GM21423 (cell line): Measurements from ENCODE around the gene HAUS1.
"Not testable (repeated sequence)": the region's sequence is repeated elsewhere in the genome, so short reads cannot be mapped to it uniquely, and the experiment has no call there.

Experiments used
- ATAC-seq: cut with Tn5 transposase; IDR thresholded peaks from one replicate; pipeline ENCODE4 v1.9.1; 2021; ENCODE audit warnings: mild to moderate bottlenecking, moderate library complexity; ENCODE audit not compliant: unreplicated experiment

HAUS1 gene

DNA sequence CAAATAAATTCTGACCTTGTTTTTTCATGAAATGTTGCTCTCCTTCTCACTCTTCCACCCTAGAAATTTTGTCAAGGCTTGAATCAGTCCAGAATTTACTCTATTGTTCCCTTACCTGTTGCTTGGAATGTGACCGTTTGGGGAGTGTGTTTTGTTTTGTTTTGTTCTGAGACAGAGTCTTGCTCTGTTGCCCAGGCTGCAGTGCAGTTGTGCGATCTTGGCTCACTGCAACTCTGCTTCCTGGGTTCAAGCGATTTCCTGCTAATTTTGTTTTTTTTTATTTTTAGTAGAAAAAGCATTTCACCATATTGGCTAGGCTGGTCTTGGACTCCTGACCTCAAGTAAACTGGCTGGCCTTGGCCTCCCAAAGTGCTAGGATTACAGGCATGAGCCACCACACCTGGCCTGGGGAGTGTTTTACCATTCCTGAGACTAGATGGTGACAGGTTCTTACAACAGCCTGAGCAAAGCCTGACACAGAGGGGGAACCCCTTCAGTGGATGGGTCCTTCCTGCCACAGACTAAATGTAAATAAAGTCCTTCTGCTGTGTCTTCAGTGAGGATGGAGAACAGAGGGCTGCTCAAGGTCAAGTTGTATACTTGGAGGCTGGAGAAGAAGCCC lies 52.0 kb downstream of the HAUS1 start:
- no peak for ATAC-seq

DNA sequence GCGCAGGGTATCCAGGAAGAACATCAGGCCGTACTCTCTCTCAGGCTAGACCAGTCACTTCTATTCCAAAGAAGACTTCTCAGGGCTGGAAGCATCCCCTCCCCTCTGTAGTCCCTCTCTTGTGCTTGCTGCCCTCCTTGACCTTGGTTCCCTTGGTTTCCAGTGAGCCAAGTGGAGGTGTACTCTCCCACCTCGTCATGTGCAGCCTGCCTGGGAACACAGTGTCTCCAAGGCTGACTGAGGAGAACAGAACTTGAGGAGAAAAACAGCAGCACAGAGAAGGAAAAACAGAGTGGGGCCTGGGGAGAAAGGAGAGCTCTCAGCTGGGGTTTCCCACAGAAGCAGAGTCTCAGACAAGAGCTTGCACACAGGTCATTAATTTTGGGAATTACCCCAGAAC lies 52.7 kb downstream of the HAUS1 start:
- no peak for ATAC-seq

DNA sequence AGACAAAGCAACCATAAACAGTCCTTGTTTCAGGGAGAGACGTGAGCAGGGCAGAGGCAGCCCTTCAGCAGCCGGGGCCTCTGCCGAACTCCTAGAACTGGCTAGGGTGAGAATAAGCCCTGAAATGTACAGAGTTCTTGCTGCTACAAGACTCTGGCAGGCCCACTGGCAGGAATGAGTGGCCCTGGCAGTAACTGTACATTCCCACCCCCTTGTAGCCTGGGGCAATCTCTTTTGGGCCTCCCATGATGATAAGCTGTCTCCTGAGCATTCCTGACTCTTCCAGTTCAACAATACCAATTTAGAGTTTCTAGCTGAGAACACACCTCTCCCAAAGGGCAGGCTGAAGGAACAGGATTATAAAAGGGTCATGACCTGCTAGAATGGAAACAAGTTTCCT lies 54.3 kb downstream of the HAUS1 start:
- ATAC-seq = no peak

DNA sequence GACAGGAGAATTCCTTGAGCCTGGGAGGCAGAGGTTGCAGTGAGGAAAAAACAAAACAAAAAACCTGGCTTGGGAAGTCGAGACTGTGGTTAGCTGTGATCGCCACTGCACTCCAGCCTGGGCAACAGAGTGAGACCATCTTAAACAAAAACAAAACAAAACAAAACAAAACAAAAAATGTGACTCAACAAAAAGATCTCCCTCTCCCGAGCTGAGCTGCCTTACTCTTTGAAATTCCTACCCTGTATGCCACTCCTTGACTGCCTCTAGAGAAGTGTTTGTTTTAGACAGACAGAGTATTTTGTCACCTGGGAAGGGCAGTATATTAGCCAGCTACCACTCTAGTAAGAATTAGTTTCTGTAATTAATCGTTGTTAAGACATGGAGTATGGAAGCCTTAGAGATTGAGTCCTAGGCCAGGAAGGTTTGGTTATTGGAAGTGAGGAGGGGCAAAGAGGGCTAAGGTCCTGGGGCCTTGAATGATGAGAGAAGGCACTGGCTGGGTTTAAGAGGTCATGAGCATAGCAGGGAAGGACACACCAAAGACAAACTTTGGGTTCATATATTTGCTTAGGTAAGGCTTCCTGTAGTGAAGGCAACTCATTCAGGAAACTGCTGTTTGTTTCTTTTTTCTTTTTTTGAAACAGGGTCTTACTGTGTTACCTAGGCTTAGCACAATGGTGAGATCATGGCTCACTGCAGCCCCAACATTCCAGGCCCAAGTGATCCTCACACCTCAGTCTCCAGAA lies 56.0 kb downstream of the HAUS1 start:
- no peak for ATAC-seq

DNA sequence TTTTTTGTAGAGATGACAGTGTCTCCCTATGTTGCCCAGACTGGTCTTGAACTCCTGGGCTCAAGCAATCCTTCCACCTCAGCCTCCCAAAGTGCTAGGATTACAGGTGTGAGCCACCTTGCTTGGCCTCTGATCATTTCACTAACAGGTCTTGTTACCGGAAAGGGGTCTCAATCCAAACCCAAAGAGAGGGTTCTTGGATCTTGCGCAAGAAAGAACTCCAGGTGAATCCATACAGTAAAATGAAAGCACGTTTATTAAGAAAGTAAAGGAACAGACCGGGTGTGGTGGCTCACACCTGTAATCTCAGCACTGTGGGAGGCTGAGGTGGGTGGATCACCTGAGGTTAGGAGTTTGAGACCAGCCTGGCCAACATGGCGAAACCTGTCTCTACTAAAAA lies 56.7 kb downstream of the HAUS1 start:
- not testable (repeated sequence) for ATAC-seq

DNA sequence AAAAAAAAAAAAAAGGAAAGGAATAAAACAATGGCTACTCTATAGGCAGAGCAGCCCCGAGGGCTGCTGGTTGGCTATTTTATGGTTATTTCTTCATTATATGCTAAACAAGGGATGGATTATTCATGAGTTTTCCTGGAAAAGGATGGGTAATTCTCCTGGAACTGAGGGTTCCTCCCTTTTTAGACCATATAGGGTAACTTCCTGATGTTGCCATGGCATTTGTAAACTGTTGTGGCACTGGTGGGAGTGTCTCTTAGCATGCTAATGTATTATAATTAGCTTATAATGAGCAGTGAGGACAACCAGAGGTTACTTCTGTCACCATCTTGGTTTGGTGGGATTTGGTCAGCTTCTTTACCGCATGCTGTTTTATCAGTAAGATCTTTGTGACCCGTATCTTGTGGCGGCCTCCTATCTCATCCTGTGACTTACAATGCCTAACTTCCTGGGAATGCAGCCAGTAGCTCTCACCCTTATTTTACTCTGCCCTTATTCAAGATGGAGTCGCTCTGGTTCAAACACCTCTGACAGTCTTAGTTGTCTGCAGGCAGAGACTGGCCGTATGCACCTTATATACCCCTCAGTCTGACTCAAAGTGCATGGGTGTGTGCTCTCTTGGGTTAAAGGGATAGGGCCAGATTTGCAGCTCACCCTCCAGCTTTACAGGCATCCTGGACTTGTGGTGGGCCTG lies 57.7 kb downstream of the HAUS1 start:
- no peak for ATAC-seq

DNA sequence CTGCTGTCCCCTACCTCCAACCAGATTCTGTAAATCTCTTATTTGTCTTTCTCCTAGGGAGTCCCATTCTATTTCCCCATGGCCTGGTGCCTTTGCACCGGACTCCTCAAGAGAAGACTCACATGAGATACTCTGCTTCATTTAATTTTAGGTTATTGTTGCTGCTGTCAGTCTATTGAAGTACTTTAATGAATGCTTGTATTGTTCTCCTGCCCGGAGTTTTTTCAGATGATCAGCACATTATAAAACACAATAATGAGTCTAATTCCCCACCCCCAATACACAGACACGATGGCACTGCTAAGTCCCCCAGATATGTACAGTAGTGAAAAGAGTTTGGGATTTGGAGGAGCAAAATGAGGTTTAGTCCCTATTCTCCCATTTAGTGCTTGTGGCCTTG lies 58.9 kb downstream of the HAUS1 start:
- ATAC-seq = no peak

DNA sequence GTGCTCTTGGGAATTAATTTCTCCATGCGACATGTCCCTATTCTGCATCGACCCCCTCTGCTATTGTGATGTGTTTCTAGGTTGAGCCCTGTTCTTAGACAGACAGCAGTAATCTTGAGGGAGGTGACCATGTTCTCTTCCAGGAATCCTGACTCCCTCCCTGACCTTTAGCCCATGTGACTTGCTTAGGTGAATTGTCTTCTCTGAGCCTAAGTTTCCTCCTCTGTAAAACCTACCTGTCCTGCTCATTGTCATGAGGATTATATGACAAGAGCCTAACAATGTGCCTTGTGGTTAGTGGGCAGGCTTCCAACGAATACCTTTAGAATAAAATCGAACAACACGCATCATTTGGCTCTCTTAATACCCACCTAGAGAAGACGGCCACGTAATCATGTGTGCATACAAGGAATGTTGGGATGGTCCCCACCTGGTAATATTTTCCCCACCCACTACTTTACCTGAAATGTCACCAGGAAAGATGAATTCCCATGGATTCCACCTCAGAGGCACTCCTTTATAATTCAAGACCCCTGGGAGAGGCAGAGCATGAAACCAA lies 59.8 kb downstream of the HAUS1 start:
- ATAC-seq = no peak

DNA sequence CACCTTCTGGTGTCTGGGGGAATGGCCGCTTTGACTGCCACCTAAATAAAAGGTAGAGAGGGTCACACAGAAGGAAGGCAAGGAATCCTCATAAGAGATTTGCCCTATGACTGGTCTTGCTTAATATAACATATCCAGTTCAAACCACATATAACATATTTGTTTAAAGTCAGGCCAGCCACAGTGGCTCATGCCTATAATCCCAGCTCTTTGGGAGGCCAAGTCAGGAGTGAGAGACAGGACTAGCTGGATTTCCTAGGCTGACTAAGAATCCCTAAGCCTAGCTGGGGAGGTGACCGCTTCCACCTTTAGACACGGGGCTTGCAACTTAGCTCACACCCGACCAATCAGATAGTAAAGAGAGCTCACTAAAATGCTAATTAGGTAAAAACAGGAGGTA lies 60.3 kb downstream of the HAUS1 start:
- ATAC-seq = not testable (repeated sequence)

DNA sequence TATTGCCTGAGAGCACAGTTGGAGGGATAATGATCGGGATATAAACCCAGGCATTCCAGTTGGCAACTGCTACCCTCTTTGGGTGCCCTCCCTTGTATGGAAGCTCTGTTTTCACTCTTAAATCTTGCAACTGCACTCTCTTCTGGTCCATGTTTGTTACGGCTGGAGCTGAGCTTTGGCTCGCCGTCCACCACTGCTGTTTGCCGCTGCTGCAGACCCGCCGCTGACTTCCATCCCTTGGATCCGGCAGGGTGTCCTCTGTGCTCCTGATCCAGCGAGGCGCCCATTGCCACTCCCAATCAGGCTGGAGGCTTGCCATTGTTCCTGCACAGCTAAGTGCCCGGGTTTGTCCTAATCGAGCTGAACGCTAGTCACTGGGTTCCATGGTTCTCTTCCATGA lies 60.7 kb downstream of the HAUS1 start:
- ATAC-seq = no peak

DNA sequence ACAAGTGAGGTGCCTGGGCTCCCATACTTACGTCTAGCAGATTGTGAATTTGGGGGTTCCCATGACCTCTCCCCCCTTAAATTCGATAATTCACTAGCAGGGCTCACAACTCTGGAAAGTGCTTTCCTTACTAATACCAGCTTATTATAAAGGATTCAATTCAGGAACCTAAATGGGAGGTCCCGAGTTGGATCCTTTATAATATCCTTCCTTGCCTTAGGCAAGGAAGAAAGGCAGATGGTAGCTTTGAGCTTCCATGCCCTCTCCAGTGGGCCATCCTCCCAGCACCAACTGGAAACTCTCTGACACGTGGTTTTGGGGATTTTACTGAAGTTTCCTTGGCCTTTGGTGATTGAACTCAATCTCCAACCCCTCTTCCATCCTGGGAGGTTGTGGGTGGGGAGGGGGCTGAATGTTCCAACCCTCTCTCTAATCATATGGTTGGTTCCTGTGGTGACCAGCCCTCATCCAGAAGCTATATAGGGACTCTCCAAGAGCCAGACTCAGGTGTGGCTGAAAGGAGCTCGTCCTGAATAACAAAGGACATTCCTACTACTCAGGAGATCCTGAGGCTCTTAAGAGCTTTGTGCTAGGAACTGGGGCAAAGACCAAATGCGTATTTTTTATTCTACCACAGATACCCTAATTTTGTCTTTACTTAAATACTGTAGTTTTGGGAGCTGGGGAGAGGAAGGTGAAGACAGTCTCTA lies 62.2 kb downstream of the HAUS1 start:
- ATAC-seq = no peak

DNA sequence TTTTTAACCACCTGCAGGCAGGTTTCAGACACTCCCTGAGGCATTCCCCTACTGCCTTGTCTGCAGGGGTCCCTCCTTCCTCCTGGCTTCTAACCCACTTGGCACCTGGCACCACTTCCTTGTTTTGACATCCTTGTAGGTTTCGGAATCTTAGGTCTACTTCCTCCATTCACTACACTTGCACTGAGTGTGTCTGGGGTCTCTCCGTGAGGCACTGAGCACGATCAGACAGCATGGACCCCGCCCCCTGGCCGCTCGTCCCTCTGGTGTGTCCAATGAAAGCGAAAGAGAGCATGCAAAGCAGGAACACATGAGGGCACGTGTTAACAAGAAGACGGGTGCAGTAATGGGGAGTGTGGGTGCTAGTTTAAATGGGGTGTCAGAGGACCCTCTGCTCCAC lies 63.8 kb downstream of the HAUS1 start:
- ATAC-seq = peak; percentile 93

DNA sequence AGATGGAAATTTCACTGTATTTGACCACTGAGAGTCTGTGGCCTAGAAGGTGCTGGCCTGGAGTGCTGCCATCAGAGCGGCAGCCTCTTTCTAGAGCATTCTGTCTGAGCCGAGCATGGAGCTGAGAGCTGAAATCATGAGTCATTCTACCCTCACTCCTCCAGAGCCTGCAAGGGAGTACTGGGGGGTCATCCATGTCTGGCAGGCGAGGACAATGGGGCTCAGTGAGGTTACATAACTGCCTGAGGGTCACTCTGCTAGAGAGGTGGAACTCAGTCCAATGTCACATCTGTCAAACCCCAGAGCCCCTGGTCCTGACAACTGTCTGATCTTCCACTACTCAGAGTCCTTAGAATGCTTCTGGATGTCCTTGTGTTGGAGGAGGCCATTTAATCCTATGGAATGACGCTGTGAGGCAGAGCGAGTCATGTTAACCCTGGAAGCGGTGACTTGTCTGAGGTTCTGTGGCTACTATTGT lies 65.3 kb downstream of the HAUS1 start:
- no peak for ATAC-seq

DNA sequence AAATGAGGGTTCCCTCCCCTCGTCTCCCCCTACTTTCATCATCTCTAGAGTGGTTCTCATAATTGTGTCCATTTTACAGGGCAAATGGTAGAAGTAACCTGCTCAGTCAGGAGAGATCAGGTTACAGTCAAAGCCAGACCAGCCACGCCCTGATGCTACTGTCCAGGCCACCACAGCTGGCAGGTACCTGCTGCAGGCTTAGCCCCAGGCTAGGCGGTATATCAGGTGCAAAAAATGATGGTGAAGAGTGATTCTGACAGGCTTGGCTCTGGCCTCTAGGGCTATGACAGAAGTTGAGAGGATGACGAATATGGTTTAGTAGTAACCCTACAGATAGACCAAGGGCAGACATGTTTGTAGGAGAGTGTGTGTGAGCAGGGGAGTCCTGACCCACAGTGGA lies 67.1 kb downstream of the HAUS1 start:
- no peak for ATAC-seq

DNA sequence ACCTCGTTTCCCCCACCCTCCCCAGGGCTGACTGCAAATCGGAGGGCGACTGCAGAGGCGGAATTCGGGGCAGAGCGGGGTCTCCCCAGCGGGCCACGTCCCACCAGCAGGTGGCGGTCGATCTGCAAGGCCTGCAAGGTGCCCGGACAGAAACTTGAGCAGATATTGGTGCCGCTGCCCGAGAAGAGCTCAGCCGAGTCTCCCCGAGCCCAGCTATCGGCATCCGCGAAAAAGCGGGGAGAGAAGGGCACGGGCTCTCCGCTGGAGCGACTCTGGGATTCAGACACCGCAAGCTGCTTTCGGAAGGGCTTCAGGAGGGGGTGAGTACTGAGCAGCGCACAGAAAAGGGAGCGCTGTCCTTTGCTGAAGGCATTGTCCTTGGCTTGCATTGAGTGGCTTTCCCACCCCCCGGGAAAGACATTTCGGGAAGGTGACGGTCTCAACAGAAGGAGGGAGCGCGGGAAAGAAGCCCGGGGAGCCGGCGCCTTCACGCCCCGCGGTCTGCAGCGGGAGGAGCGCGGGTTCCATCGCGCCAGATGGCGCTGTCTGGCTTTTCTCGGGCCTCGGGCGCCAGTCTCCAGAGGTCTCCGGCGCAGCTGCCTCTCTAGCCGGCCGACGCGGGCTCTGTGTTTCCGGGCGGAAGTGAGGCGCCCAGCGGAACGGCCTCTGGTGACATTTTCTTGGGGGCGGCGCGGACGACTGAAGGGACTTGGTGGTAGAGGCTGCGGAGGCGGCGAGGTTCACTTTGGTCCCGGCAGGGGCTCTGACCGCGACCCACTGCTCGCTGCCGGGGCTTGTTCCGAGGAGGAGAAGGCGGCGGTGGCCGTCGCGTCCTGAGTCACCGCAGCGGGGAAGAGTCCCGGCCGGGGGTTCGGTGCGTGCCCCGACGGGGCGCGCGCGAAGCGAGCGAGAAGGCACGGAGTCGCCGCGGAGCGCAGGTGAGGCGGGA lies 69.5 kb downstream of the HAUS1 start:
- peak; percentile 86 for ATAC-seq

DNA sequence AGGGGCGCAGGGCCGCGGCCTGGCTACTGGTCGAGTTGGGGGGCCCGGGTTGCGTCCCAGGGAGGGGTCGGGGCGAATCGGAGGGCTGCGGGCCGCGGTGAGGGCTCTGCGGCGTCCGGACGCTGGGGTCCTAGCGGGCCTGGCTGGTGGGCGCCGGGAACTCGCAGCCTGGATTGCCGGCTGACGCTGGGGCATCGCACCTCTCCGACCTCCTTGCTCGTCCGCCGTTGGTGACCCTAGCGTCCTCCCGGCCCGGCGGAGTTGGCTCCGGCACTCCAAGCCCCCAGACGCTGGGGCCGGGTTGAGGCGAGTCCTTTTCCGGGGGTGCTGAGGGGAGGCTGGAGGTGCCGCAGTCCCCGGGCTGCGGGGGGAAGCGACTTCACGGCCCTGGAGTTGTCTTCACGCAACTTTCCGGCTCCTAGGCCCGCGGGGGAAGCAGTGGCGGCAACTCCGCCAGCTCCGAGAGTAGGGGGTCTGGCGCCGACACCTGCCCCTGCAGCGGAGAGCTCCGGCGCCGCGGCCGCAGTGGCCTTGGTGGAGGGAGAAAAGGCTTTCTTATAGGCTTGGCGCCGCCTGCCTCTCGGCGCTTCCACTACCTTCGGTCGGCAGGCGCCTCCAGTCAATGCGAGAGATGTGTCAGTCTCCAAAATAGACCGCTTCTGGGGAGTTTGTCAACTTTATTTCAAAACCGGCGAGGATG lies 70.3 kb downstream of the HAUS1 start:
- ATAC-seq = peak; percentile 1

DNA sequence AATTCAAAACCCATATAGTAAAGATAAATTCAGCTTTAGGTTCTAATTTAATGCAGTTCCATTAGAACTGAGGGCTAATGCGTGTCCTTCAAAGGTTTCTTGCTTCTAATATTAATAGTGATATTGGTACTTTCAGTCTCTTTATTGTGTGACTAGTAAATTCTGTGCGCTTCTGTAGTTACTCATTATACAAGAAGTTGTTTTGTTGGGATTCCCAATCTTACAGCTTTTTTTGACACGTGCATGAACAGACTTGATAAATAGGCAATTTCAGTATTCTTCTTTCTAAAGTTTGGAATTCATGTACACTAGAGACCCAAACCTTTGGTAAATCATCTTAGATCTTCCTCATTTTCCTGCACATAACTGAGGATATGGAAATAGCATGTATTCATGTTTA lies 71.8 kb downstream of the HAUS1 start:
- no peak for ATAC-seq
